SK-N-SH (cell line): ENCODE measurements around the gene SRP14. TPM values are rescaled to one million over a fixed set of nuclear protein-coding genes. Genes with fewer than 3 reads are reported as not detected.

ENCODE experiments used
- CTCF ChIA-PET: fragments of 300-600, 350-600 bp; formaldehyde crosslinking; extraction: SDS; loops from one replicate; lab custom pipeline; 2021; lab: Yijun Ruan, JAX
- POLR2A ChIA-PET: fragments of 350-600 bp; sonication (Branson Sonifier 250); formaldehyde crosslinking; extraction: SDS; loops from one replicate; lab custom pipeline; 2020; ENCODE audit warnings: antibody characterized with exemption, inconsistent platforms; lab: Yijun Ruan, JAX
- DNase-seq: peaks from one replicate; pipeline ENCODE4 v3.0.0; 2012
- H2AFZ ChIP-seq: fragments of 200-600 bp; sonication (generic); 2 replicates; pipeline ENCODE4 v1.8.1; 2016; ENCODE audit warnings: antibody characterized with exemption, mild to moderate bottlenecking, low read depth
- H3F3A ChIP-seq: fragments of 200-600 bp; sonication (generic); replicated peaks from 2 replicates; pipeline ENCODE3; 2016; ENCODE audit warnings: antibody characterized with exemption, mild to moderate bottlenecking; ENCODE audit not compliant: insufficient read depth
- H3K27ac ChIP-seq, 2 experiments: fragments of 200-500 bp in 1 of 2; fragments of 200-600 bp in 1 of 2; sonication (Bioruptor generic) in 1 of 2; sonication (generic), shearing (Covaris generic) in 1 of 2; 2 replicates each; pipeline versions ENCODE4 v1.5.1 to v1.6.1; 2014 to 2016; ENCODE audit warnings: low read depth in 2 of 2, inconsistent platforms in 1 of 2, low read length in 1 of 2, mild to moderate bottlenecking in 1 of 2, mixed read lengths in 1 of 2
- H3K27me3 ChIP-seq: fragments of 200-600 bp; sonication (generic), shearing (Covaris generic); 2 replicates; pipeline ENCODE4 v1.6.1; 2016; ENCODE audit warnings: mixed run types; ENCODE audit not compliant: insufficient read depth
- H3K36me3 ChIP-seq, 2 experiments: fragments of 200-500 bp in 1 of 2; fragments of 200-600 bp in 1 of 2; sonication (Bioruptor generic) in 1 of 2; sonication (generic) in 1 of 2; replicated peaks in 1 of 2; 2 replicates each; pipeline versions ENCODE3 to v1.5.1; 2014 to 2016; ENCODE audit warnings: low read length in 1 of 2, mild to moderate bottlenecking in 1 of 2; ENCODE audit not compliant: insufficient read depth in 2 of 2, control insufficient read depth in 1 of 2
- H3K4me1 ChIP-seq, 2 experiments: fragments of 200-500 bp in 1 of 2; fragments of 200-600 bp in 1 of 2; sonication (Bioruptor generic) in 1 of 2; sonication (generic), shearing (Covaris generic) in 1 of 2; 2 replicates each; pipeline versions ENCODE4 v1.5.1 to v1.6.1; 2014 to 2016; ENCODE audit warnings: low read depth in 1 of 2, low read length in 1 of 2, mixed run types in 1 of 2; ENCODE audit not compliant: insufficient read depth in 2 of 2, control insufficient read depth in 1 of 2
- H3K4me2 ChIP-seq: fragments of 200-600 bp; sonication (generic), shearing (Covaris generic); 2 replicates; pipeline ENCODE4 v1.6.1; 2017; ENCODE audit warnings: mixed run types
- H3K4me3 ChIP-seq, 2 experiments: fragments of 200-500 bp in 1 of 2; fragments of 200-600 bp in 1 of 2; sonication (Bioruptor generic) in 1 of 2; sonication (generic), shearing (Covaris generic) in 1 of 2; 2 replicates each; pipeline versions ENCODE4 v1.5.1 to v1.8.1; 2014 to 2016; ENCODE audit warnings: low read depth in 2 of 2, inconsistent platforms in 1 of 2, low read length in 1 of 2, mild to moderate bottlenecking in 1 of 2, mixed read lengths in 1 of 2, moderate library complexity in 1 of 2
- H3K79me2 ChIP-seq: fragments of 200-600 bp; sonication (generic); 2 replicates; pipeline ENCODE4 v1.8.1; 2017; ENCODE audit warnings: mild to moderate bottlenecking; ENCODE audit not compliant: insufficient read depth
- H3K9ac ChIP-seq: fragments of 200-600 bp; sonication (generic); 2 replicates; pipeline ENCODE4 v1.6.1; 2017; ENCODE audit warnings: mixed run types
- H3K9me2 ChIP-seq: fragments of 200-600 bp; sonication (generic); 2 replicates; pipeline ENCODE4 v1.6.1; 2017; ENCODE audit warnings: mixed run types
- H3K9me3 ChIP-seq: fragments of 200-600 bp; sonication (generic); 2 replicates; pipeline ENCODE4 v1.6.1; 2017; ENCODE audit warnings: mixed run types, mild to moderate bottlenecking, moderate library complexity
- H4K20me1 ChIP-seq: fragments of 200-600 bp; sonication (generic); 2 replicates; pipeline ENCODE4 v1.6.1; 2017; ENCODE audit warnings: mild to moderate bottlenecking, mixed run types; ENCODE audit not compliant: insufficient read depth
- ELF1 ChIP-seq: IDR thresholded peaks from 2 replicates; pipeline ENCODE4 v1.4.0; 2012
- EP300 ChIP-seq, 2 experiments: IDR thresholded peaks; 2 replicates each; pipeline versions ENCODE4 v1.4.0 to v1.6.1; 2012; ENCODE audit warnings: borderline replicate concordance in 1 of 2, low read depth in 1 of 2, low read length in 1 of 2
- EZH2phosphoT487 ChIP-seq: fragments of 200-600 bp; sonication (generic); IDR thresholded peaks from 2 replicates; pipeline ENCODE4 v1.6.1; 2017; ENCODE audit warnings: low read depth, mixed run types, mild to moderate bottlenecking, antibody characterized with exemption, moderate library complexity, borderline replicate concordance
- FOXJ3 ChIP-seq: sonication (generic); formaldehyde crosslinking; IDR thresholded peaks from 2 replicates; pipeline ENCODE4 v1.5.1; 2020; ENCODE audit warnings: mild to moderate bottlenecking, missing genetic modification reagents
- MXI1 ChIP-seq: IDR thresholded peaks from 2 replicates; pipeline ENCODE4 v1.6.1; 2012; ENCODE audit warnings: mild to moderate bottlenecking, low read depth, low read length, improper control_type of control experiment
- NFIC ChIP-seq: IDR thresholded peaks from 2 replicates; pipeline ENCODE4 v1.4.0; 2012; ENCODE audit warnings: borderline replicate concordance
- POLR2AphosphoS5 ChIP-seq: IDR thresholded peaks from 2 replicates; pipeline ENCODE4 v1.6.1; 2012; ENCODE audit warnings: low read depth, low read length
- RAD21 ChIP-seq: IDR thresholded peaks from 2 replicates; pipeline ENCODE4 v1.6.1; 2012; ENCODE audit warnings: mild to moderate bottlenecking, low read length
- RCOR1 ChIP-seq: fragments of 150-350 bp; IDR thresholded peaks from 2 replicates; pipeline ENCODE4 v1.6.1; 2017; ENCODE audit warnings: antibody characterized with exemption, low read length
- SMC3 ChIP-seq: IDR thresholded peaks from 2 replicates; pipeline ENCODE4 v1.6.1; 2012; ENCODE audit warnings: low read depth, low read length, improper control_type of control experiment
- TAF1 ChIP-seq: IDR thresholded peaks from 2 replicates; pipeline ENCODE4 v1.6.1; 2012; ENCODE audit warnings: low read depth, mild to moderate bottlenecking, low read length, moderate library complexity, borderline replicate concordance
- TCF12 ChIP-seq: IDR thresholded peaks from 2 replicates; pipeline ENCODE4 v1.4.0; 2012
- TEAD4 ChIP-seq: IDR thresholded peaks from 2 replicates; pipeline ENCODE4 v1.4.0; 2012; ENCODE audit warnings: mild to moderate bottlenecking, borderline replicate concordance; ENCODE audit not compliant: insufficient read depth
- YY1 ChIP-seq: IDR thresholded peaks from 2 replicates; pipeline ENCODE4 v1.4.0; 2012; ENCODE audit warnings: low read depth, mild to moderate bottlenecking
- WGBS: methylation state at CpG from one replicate; pipeline ENCODE4 v1.1.6; 2017; ENCODE audit warnings: low lambda C conversion rate; 5-methylcytosine and 5-hydroxymethylcytosine counted together
- polyA plus RNA-seq, 3 experiments: library from polyadenylated mRNA; depleted of rRNA; stranded (reverse); fragments of >200 nt; gene quantifications; 2 replicates each; pipeline ENCODE4 v1.2.3, GENCODE V29; 2012
- TF ChIP-seq, protein P1 (sequence below): IDR thresholded peaks from 2 replicates; pipeline ENCODE4 v1.6.1; 2012; ENCODE audit warnings: mild to moderate bottlenecking, low read depth, low read length, moderate library complexity
- TF ChIP-seq, protein P2 (sequence below): fragments of 150-350 bp; IDR thresholded peaks from 2 replicates; pipeline ENCODE4 v1.6.1; 2017; ENCODE audit warnings: antibody characterized with exemption, low read length, low read depth, borderline replicate concordance
- TF ChIP-seq, protein P3 (sequence below): IDR thresholded peaks from 2 replicates; pipeline ENCODE4; 2012
- TF ChIP-seq, protein P4 (sequence below): fragments of 200-600 bp; sonication (generic); IDR thresholded peaks from 2 replicates; pipeline ENCODE4 v1.6.1; 2017; ENCODE audit warnings: antibody characterized with exemption, mild to moderate bottlenecking, moderate library complexity

The SRP14 gene
- polyA plus RNA-seq, 1 of the 3 experiments (the other 2 are of a cell fraction): 489 TPM

DNA sequence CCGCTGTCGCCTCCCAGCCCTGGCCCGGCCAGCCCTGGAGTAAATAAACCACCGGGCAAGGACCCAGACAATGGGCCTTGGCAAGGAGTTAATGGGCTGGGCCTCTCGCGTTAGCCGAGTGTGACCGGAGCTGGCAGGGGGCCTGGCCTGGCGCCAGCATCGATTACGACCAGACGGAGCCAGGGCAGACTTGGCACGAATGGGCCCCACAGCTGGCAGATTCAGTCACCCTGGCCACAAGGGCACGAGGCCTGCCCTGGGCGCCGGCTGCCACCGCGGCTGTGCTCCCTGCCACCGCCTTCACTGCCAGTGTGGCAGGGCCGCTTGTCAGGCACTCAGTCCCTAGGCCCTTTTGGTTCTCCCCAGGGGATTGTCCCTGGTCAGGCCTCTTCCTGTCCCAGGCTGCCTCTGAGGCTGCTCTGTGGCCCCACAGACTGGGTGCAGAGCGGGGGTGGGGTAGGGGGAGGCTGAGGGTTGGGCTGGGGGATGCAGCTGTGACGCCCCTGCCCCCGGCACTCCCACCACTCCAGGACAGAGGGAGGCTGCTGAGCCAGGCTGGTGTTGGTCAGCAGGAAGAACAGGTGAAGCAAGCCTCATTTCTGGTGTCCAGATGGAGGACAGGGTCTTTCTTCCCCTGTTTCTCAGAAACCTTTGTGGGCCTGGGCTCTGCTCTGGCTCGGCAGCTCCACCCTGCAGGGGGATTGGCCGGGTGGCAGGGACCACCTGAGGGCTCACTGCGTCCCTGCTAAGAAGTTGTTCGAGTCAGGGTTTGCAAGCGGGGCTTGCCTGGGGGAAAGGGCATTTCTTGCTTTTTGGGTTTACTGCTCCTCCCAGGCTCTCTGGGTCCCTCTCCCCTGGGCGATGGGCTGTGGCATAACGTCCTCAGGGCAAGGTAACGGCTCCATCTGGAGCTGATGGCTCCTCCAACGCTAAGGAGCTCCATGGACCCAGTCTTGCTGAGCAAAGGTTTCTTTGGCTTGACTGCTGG, 30.5 kb upstream of the SRP14 start (continued):
- TF ChIP-seq, protein P1, sequence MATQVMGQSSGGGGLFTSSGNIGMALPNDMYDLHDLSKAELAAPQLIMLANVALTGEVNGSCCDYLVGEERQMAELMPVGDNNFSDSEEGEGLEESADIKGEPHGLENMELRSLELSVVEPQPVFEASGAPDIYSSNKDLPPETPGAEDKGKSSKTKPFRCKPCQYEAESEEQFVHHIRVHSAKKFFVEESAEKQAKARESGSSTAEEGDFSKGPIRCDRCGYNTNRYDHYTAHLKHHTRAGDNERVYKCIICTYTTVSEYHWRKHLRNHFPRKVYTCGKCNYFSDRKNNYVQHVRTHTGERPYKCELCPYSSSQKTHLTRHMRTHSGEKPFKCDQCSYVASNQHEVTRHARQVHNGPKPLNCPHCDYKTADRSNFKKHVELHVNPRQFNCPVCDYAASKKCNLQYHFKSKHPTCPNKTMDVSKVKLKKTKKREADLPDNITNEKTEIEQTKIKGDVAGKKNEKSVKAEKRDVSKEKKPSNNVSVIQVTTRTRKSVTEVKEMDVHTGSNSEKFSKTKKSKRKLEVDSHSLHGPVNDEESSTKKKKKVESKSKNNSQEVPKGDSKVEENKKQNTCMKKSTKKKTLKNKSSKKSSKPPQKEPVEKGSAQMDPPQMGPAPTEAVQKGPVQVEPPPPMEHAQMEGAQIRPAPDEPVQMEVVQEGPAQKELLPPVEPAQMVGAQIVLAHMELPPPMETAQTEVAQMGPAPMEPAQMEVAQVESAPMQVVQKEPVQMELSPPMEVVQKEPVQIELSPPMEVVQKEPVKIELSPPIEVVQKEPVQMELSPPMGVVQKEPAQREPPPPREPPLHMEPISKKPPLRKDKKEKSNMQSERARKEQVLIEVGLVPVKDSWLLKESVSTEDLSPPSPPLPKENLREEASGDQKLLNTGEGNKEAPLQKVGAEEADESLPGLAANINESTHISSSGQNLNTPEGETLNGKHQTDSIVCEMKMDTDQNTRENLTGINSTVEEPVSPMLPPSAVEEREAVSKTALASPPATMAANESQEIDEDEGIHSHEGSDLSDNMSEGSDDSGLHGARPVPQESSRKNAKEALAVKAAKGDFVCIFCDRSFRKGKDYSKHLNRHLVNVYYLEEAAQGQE: no peak
- TF ChIP-seq SMC3 (peak; percentile 12; the same call in 1 of the 2 replicates), TCF12 (peak; percentile 73), MXI1 (peak; percentile 84), POLR2AphosphoS5 (0 out of 2 replicates have a peak, but pooled peaks have one; percentile 26), RCOR1 (0 out of 2 replicates have a peak, but pooled peaks have one; percentile 34), EZH2phosphoT487 (no peak), FOXJ3 (CRISPR knock-in tag) (peak; percentile 96), TAF1 (peak; percentile 16; the same call in 1 of the 2 replicates), NFIC (peak; percentile 97)
- TF ChIP-seq, protein P2, sequence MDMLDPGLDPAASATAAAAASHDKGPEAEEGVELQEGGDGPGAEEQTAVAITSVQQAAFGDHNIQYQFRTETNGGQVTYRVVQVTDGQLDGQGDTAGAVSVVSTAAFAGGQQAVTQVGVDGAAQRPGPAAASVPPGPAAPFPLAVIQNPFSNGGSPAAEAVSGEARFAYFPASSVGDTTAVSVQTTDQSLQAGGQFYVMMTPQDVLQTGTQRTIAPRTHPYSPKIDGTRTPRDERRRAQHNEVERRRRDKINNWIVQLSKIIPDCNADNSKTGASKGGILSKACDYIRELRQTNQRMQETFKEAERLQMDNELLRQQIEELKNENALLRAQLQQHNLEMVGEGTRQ: no peak

DNA sequence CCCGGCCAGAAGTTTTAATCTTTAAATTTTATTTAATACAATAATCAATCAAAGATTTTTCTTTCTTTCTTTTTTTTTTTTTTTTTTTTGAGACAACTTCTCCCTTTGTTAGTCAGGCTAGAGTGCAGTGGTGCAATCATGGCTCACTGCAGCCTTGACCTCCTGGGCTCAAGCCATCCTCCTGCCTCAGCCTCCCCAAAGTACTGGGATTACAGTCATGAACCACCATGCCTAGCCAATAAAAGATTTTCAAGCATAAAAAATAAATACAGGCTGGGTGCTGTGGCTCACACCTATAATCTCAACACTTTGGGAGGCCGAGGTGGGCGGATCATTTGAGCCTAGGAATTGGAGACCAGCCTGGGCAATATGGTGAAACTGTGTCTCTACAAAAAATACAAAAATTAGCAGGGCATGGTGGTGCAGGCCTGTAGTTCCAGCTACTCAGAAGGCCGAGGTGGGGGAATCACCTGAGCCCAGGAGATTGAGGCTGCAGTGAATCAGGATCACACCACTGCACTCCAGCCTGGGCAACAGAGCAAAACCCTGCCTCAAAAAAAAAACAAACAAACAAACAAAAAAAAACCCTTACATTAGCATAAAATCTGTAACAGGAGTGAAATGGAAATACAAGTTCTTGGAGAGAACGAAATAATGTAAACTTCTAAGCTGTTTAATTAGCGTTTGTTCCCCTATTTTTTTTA, 29.1 kb upstream of the SRP14 start:
- Histone ChIP-seq H3K27me3 (no peaks in the 10 kb centered on the region), H4K20me1 (no peaks in the 10 kb centered on the region), H3K9ac (no peak overlapping the region), H3K4me2 (no peak overlapping the region), H3K27ac (peak overlapping the region in 1 of 2 experiments; percentile 93; a peak in 1 of 4 replicates), H3K4me1 (peaks cover 17 to 39% of the 10 kb centered on the region in 2 experiments), H3K9me2 (no peaks in the 10 kb centered on the region), H3K9me3 (no peaks in the 10 kb centered on the region), H3K79me2 (no peaks in the 10 kb centered on the region), H3K36me3 (no peaks in the 10 kb centered on the region), H2AFZ (no peak overlapping the region), H3K4me3 (no peak overlapping the region), H3F3A (no peaks in the 10 kb centered on the region)
- WGBS: 93% methylated on average over 6 of the region's 6 CpGs
- POLR2A ChIA-PET: no interaction called here
- DNase-seq: no peak
- CTCF ChIA-PET: no interaction called here
- TF ChIP-seq EZH2phosphoT487 (no peak), NFIC (no peak), EP300 (IDR thresholded peaks at IDR 0.05; ENCODE audit: borderline replicate concordance in 1 of 2, low read depth in 1 of 2, low read length in 1 of 2) (no peak), TEAD4 (no peak), YY1 (no peak), RAD21 (no peak), ELF1 (no peak)
- TF ChIP-seq, protein P2: no peak
- TF ChIP-seq, protein P3, sequence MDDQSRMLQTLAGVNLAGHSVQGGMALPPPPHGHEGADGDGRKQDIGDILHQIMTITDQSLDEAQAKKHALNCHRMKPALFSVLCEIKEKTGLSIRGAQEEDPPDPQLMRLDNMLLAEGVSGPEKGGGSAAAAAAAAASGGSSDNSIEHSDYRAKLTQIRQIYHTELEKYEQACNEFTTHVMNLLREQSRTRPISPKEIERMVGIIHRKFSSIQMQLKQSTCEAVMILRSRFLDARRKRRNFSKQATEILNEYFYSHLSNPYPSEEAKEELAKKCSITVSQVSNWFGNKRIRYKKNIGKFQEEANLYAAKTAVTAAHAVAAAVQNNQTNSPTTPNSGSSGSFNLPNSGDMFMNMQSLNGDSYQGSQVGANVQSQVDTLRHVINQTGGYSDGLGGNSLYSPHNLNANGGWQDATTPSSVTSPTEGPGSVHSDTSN: no peak
- TF ChIP-seq, protein P4, sequence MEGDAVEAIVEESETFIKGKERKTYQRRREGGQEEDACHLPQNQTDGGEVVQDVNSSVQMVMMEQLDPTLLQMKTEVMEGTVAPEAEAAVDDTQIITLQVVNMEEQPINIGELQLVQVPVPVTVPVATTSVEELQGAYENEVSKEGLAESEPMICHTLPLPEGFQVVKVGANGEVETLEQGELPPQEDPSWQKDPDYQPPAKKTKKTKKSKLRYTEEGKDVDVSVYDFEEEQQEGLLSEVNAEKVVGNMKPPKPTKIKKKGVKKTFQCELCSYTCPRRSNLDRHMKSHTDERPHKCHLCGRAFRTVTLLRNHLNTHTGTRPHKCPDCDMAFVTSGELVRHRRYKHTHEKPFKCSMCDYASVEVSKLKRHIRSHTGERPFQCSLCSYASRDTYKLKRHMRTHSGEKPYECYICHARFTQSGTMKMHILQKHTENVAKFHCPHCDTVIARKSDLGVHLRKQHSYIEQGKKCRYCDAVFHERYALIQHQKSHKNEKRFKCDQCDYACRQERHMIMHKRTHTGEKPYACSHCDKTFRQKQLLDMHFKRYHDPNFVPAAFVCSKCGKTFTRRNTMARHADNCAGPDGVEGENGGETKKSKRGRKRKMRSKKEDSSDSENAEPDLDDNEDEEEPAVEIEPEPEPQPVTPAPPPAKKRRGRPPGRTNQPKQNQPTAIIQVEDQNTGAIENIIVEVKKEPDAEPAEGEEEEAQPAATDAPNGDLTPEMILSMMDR: no peak
